ENCODE data around the gene TTC38. TPM values are rescaled to one million over a fixed set of nuclear protein-coding genes. Genes with fewer than 3 reads are reported as not detected.
A peak's percentile ranks its signal among the peaks of the same experiment; 100 is the strongest.

The TTC38 gene
- total RNA-seq, 4 donors from 2014 or later, result 21.8 to 61.8 (median 33.3) TPM

DNA sequence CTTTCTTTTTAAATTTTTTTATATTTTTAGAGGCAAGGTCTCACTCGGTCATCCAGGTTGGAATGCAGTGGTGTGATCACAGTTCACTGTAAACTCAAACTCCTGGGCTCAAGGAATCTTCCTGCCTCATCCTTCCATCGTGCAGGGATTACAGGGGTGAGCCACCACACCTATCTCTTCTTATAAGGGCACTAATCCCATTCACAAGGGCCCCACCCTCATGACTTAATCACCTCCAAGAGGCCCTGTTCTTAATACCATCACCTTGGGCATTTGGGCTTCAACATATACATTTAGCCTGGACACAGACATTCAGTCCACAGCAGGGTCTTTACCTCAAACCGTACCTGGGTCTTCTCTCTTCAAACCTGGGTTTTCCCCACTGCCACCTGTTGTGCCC lies 24.4 kb downstream of the TTC38 start:
- WGBS, 2 donors (ENCODE audit: low coverage in 1 of 2), result 87 to 95% methylated on average over 2 to 3 of the region's 3 CpGs
- Histone ChIP-seq H3K4me1 (peaks cover 0 to 17% (median 13%) of the 10 kb centered on the region in 3 donors), H3K27ac (no peak overlapping the region), H3K9me3 (peaks cover 0 to 11% (median 0%) of the 10 kb centered on the region in 3 donors), H3K4me3 (no peak overlapping the region), H3K27me3 (no peaks in the 10 kb centered on the region), H3K36me3 (peaks cover 0 to 70% of the 10 kb centered on the region in 2 donors)
- ATAC-seq, result no peak
- TF ChIP-seq, protein P1, sequence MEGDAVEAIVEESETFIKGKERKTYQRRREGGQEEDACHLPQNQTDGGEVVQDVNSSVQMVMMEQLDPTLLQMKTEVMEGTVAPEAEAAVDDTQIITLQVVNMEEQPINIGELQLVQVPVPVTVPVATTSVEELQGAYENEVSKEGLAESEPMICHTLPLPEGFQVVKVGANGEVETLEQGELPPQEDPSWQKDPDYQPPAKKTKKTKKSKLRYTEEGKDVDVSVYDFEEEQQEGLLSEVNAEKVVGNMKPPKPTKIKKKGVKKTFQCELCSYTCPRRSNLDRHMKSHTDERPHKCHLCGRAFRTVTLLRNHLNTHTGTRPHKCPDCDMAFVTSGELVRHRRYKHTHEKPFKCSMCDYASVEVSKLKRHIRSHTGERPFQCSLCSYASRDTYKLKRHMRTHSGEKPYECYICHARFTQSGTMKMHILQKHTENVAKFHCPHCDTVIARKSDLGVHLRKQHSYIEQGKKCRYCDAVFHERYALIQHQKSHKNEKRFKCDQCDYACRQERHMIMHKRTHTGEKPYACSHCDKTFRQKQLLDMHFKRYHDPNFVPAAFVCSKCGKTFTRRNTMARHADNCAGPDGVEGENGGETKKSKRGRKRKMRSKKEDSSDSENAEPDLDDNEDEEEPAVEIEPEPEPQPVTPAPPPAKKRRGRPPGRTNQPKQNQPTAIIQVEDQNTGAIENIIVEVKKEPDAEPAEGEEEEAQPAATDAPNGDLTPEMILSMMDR (IDR thresholded peaks at IDR 0.05), result no peak
- TF ChIP-seq POLR2A (IDR thresholded peaks at IDR 0.05), result no peak
- no peak for TF ChIP-seq POLR2AphosphoS5 (IDR thresholded peaks at IDR 0.05)
- TF ChIP-seq EP300 (IDR thresholded peaks at IDR 0.05), result no peak

DNA sequence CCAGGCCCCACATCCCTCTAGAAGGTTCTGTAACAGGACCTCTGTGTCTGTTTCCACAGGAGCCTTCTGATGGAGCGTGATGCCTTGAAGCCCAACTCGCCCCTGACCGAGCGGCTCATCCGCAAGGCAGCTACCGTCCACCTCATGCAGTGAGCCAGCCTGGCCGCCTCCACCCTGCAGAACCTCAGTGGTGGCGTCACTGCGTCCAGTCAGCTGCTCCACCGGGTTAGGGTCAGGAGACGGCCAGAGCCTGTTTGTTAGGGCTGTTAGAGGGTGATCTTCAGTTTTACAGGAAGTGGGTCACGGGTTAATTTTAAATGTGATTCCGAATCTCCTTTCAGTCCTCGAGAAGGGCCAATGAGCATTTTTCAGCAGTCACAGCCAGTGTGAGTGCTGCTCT lies 24.9 kb downstream of the TTC38 start:
- H3K9me3 ChIP-seq, result peaks cover 0 to 11% (median 0%) of the 10 kb centered on the region in 3 donors
- H3K36me3 ChIP-seq, result peaks cover 0 to 64% of the 10 kb centered on the region in 2 donors
- TF ChIP-seq, protein P1 (IDR thresholded peaks at IDR 0.05), result no peak
- TF ChIP-seq EP300 (IDR thresholded peaks at IDR 0.05) (no peak), POLR2AphosphoS5 (IDR thresholded peaks at IDR 0.05) (no peak), POLR2A (IDR thresholded peaks at IDR 0.05) (no peak)
- peak overlapping the region in 2 of 4 donors; percentile 24 to 39 for H3K27ac ChIP-seq
- H3K4me3 ChIP-seq, result no peak overlapping the region
- 95% methylated on average over 4 of the region's 14 CpGs; no CpG with 5 or more reads in 1 of the 2 donors for WGBS, 2 donors (ENCODE audit: low coverage in 1 of 2)
- peaks cover 0 to 23% (median 15%) of the 10 kb centered on the region in 3 donors for H3K4me1 ChIP-seq
- no peaks in the 10 kb centered on the region for H3K27me3 ChIP-seq
- no peak for ATAC-seq

DNA sequence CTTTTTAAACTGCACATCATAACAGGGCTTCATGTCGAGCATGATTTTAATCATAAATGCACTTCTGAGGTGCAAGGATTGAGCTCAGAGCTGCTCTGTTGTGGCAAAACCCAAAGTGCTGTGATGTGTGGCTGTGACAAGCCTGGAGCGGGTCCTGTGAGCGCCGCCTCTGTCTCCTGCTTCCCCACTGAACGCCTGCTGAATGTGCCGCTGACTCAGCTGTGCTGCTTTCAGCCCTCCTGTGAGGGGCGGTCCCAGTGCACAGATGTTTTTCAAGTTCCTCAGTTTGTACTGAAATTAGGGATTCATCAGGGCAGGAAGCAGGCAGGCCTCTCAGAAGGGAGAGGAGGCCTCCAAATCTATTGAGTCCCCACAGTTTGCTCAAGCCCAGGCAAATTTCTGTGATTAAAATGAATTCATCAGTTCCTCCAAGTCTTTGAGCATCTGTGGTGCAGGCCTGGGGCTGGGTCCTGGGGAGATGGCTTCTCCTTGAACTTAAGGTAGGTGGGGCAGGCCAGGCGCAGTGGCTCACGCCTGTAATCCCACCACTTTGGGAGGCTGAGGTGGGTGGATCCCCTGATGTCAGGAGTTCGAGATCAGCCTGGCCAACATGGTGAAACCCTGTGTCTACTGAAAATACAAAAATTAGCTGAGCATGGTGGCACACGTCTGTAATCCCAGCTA lies 25.9 kb downstream of the TTC38 start:
- ATAC-seq, result no peak
- 57 to 80% methylated on average over 1 to 3 of the region's 11 CpGs for WGBS, 2 donors (ENCODE audit: low coverage in 1 of 2)
- peaks cover 0 to 25% (median 15%) of the 10 kb centered on the region in 3 donors for H3K4me1 ChIP-seq
- H3K27ac ChIP-seq, result peak overlapping the region in 2 of 4 donors; percentile 24 to 39
- TF ChIP-seq, protein P1 (IDR thresholded peaks at IDR 0.05), result no peak
- TF ChIP-seq POLR2A (IDR thresholded peaks at IDR 0.05) (no peak), POLR2AphosphoS5 (IDR thresholded peaks at IDR 0.05) (no peak)
- no peaks in the 10 kb centered on the region for H3K27me3 ChIP-seq
- H3K4me3 ChIP-seq, result no peak overlapping the region
- H3K9me3 ChIP-seq, result peaks cover 0 to 11% (median 0%) of the 10 kb centered on the region in 3 donors
- peaks cover 0 to 55% of the 10 kb centered on the region in 2 donors for H3K36me3 ChIP-seq

DNA sequence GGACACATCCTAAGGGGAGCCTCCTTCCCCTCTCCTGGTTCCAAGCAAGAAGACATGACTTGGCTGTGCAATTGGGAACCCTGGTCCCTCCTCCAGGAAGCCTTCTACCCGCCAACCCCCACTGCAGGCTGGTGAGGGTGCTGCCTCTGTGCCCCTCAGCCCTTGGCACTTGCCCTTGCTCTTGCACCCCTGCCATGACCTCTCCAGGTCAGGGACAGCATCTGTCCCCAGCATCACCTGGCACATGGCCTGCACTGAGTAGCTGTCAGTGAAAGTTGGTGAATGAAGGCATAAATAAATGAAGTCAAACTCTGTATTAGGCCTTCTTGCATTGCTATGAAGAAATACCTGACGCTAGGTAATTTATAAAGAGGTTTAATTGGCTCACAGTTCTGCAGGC lies 27.0 kb downstream of the TTC38 start:
- no peaks in the 10 kb centered on the region for H3K27me3 ChIP-seq
- 78 to 100% methylated on average over 1 to 2 of the region's 2 CpGs for WGBS, 2 donors (ENCODE audit: low coverage in 1 of 2)
- ATAC-seq, result no peak

More for the DNA sequence above, 27.0 kb downstream of the TTC38 start:
- no peak overlapping the region for H3K27ac ChIP-seq
- TF ChIP-seq POLR2A (IDR thresholded peaks at IDR 0.05) (no peak), EP300 (IDR thresholded peaks at IDR 0.05) (no peak), POLR2AphosphoS5 (IDR thresholded peaks at IDR 0.05) (no peak)
- TF ChIP-seq, protein P1 (IDR thresholded peaks at IDR 0.05), result no peak
- H3K9me3 ChIP-seq, result peaks cover 0 to 11% (median 0%) of the 10 kb centered on the region in 3 donors
- peaks cover 0 to 44% of the 10 kb centered on the region in 2 donors for H3K36me3 ChIP-seq
- no peak overlapping the region for H3K4me3 ChIP-seq
- H3K4me1 ChIP-seq, result peaks cover 0 to 25% (median 15%) of the 10 kb centered on the region in 3 donors
